Cardiac fibroblast (primary cell): ENCODE measurements around the gene DDX59.

Source experiments
- DNase-seq, 2 donors: peaks; one replicate each; pipeline versions ENCODE4 v3.0.0 to v3.0.0-alpha.2; 2010; ENCODE audit warnings: low read depth in 2 of 2
- H3K4me3 ChIP-seq, 2 donors: replicated peaks in 1 of 2; 1 replicate in 1 of 2; 2 replicates in 1 of 2; pipeline ENCODE4 v1.5.1; 2011; ENCODE audit warnings: low read depth in 2 of 2, low read length in 2 of 2, mild to moderate bottlenecking in 2 of 2, moderate library complexity in 1 of 2
- CTCF ChIP-seq: IDR thresholded peaks from one replicate; pipeline ENCODE4 v1.5.1; 2011; ENCODE audit warnings: low read depth, mild to moderate bottlenecking, low read length, inconsistent platforms

The DDX59 gene

GRCh38 chr1:200660719-200661118, 9.0 kb downstream of the DDX59 start:
- DNase-seq, result peak in 1 of 2 donors; percentile 50
- H3K4me3 ChIP-seq, result no peak overlapping the region
- TF ChIP-seq CTCF, result no peak

- DNase-seq, result no peak
- no peak for TF ChIP-seq CTCF
- no peak overlapping the region for H3K4me3 ChIP-seq
Measured at GRCh38 chr1:200659269-200659668, 10.4 kb downstream of the DDX59 start.

- no peak for TF ChIP-seq CTCF
- no peak overlapping the region for H3K4me3 ChIP-seq
- DNase-seq, result no peak
Measured at GRCh38 chr1:200658037-200658818, 11.5 kb downstream of the DDX59 start.

GRCh38 chr1:200654660-200655059, 15.0 kb downstream of the DDX59 start:
- no peak for DNase-seq
- TF ChIP-seq CTCF, result no peak
- H3K4me3 ChIP-seq, result no peak overlapping the region

- DNase-seq, result no peak
- TF ChIP-seq CTCF, result no peak
- H3K4me3 ChIP-seq, result no peak overlapping the region
Measured at GRCh38 chr1:200653022-200653462, 16.7 kb downstream of the DDX59 start.

- H3K4me3 ChIP-seq, result no peak overlapping the region
- TF ChIP-seq CTCF, result no peak
- DNase-seq, result no peak
Measured at GRCh38 chr1:200652378-200652777, 17.3 kb downstream of the DDX59 start.

- DNase-seq, result no peak
- H3K4me3 ChIP-seq, result no peak overlapping the region
- TF ChIP-seq CTCF, result no peak
Measured at GRCh38 chr1:200646515-200646914, 23.2 kb downstream of the DDX59 start.
